Kasumi-1 (cell line): ENCODE results near the gene NHLRC1.

Experiments used
- DNase-seq, 2 experiments: peaks; one replicate each; lab custom pipeline; 2025; lab: John Stamatoyannopoulos, UW

The NHLRC1 gene

DNA sequence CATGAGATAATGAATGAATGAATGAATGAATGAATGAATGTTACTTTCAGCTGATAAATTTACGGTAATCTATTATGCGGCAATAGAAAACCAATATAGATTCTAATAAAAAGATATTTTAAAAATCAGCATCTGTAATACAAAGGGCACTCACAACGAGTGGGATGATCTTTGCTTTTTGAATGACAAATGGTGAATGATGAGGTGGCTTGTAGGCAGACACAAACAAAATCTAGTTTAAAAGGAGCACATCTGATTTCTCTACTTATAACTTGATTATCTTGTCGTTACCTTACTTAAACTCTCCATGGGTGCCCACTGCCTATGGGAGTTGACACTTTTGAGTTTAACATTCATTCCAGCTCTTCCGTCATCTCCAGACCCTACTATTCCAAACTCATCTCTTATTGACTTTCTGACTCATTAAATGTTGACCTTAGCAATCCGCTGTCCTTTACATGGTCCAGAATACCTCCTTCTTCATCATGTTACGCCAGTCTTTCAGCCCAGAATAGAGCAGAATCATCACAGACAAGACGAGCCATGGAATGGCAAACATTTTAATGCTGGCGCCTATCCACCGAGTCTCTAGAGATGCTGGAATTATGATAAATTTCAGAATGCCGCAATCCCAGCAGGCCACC lies 41.3 kb downstream of the NHLRC1 start:
- no peak for DNase-seq

DNA sequence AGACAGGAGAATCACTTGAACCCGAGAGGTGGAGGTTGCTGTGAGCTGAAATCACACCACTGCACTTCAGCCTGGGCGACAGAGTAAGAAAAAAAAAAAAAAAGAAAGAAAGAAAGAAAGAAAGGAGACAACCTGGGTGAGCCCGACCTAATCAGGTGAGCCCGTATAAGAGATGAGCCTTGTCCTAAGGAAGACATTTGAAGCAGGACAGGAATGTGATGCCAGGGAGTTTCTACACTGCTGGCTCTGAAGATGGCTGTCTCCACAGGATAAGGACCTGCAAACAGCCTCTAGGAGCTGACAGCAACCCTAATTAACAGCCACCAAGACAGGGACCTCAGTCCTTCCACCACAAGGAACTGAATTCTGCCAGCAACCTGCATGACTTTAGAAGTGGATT lies 41.9 kb downstream of the NHLRC1 start:
- no peak for DNase-seq

DNA sequence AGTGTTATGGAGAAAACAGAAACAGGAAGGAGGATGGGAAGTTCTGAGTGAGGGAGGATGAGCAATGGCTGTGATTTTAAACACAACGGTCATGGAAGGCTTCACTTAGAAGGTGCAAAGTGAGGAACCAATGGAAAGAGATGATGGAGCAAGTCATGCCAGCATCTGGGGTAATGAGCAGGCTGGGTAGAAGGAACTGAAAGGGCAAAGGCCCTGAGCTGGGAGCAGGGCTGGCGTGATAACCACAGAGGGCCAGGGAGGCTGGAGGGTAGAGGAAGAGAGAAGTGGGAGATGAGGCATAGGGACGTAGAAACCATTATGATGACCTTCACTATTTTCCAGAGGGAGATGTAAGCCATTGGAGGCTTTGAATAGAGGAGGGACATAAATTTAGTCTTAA lies 43.6 kb downstream of the NHLRC1 start:
- no peak for DNase-seq

DNA sequence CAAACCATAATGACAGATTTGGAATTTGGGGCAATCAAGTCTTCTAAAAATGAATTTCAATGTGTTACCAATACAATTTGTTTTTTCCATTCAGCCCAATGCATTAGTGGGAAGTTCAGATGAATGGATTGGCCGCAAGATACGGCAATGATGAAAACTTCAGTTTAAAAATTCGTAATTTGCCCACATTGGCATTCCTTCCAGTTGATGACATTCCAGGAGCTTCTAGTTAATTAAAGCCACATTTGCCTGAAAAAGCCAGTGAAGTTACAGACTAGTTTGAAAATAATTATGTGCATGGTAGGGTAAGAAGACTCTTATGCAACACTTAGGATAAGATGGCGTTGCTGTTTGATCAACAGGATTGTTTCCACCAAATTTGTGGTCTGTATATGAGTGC lies 46.2 kb downstream of the NHLRC1 start:
- DNase-seq = no peak

DNA sequence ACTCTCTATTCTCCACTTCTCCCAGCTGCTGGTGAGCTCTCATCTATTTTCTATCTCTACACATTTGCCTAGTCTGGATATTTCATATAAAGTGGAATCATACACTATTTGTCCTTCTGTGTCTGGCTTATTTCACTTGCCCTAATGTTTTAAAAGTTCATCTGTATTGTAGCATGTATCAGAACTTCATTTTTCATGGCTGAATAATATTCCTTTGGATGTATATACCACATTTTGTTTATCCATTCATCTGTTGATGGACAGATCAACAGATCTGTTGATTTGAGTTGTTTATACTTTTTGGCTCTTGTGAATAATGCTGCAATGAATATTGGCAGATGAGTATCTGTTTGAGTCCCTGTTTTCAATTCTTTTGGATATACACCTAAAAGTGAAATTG lies 49.6 kb downstream of the NHLRC1 start:
- DNase-seq = no peak

DNA sequence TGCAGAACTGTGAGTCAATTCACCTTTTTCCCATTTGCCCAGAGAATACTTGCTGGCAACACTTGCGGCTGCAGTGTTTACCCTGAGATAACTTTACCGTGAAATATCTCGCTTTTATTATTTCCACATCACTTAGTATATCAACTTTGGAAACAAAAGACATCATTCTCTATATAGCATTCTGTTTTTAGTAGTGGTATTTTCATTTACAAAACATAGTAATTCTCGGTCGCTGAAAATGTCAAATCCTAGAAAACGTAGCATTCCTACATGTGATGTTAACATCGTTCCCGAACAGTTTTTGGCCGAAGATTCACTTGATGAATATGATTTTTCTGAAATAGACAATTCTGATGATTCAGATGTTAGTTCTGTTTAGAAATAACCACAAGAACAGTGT lies 52.0 kb downstream of the NHLRC1 start:
- no peak for DNase-seq
